PFSK-1 (cell line): ENCODE results near the gene LCN1.

Source experiments
- POLR2AphosphoS5 ChIP-seq: IDR thresholded peaks from 2 replicates; pipeline ENCODE4 v1.6.1; 2012; ENCODE audit warnings: low read depth, mild to moderate bottlenecking, control low read depth, low read length, moderate library complexity
- REST ChIP-seq, 2 experiments: IDR thresholded peaks; 2 replicates each; pipeline versions ENCODE4 v1.6.1 to v1.8.0; 2011 to 2012; ENCODE audit warnings: low read depth in 2 of 2, low read length in 2 of 2, control low read depth in 1 of 2, inconsistent platforms in 1 of 2, mild to moderate bottlenecking in 1 of 2, moderate library complexity in 1 of 2; ENCODE audit not compliant: insufficient read depth in 1 of 2

- TF ChIP-seq POLR2AphosphoS5 (no peak), REST (IDR thresholded peaks at IDR 0.05; ENCODE audit: insufficient read depth in 1 of 2, low read depth in 2 of 2, low read length in 2 of 2) (no peak)
Measured at GRCh38 chr9:135522931-135523330, 1.7 kb downstream of the LCN1 start.
